Measurements from ENCODE around the gene PDK2.

Gene PDK2

GRCh38 chr17:50094753-50095619 lies at the start of gene PDK2:
Gene PDK2, plus strand, starts transcription at chr17:50095351. Its CDS starts 85 bp downstream, at chr17:50095436.
- DNase-seq = peak; percentile 60 to 99 (median 93)

GRCh38 chr17:50046179-50046578 lies 49.0 kb upstream of the PDK2 start:
- DNase-seq = no peak

GRCh38 chr17:50046667-50047066 lies 48.5 kb upstream of the PDK2 start:
- no peak for DNase-seq

- no peak for DNase-seq
Observed at GRCh38 chr17:50047083-50047482, 48.1 kb upstream of the PDK2 start.

- no peak for DNase-seq
Observed at GRCh38 chr17:50047488-50048126, 47.5 kb upstream of the PDK2 start.

GRCh38 chr17:50048146-50048720 lies 46.9 kb upstream of the PDK2 start:
- no peak for DNase-seq

GRCh38 chr17:50048988-50049387 lies 46.2 kb upstream of the PDK2 start:
- DNase-seq = no peak

GRCh38 chr17:50049636-50050035 lies 45.5 kb upstream of the PDK2 start:
- DNase-seq = peak in 3 of 51 donors; percentile 10 to 12 (median 10)

GRCh38 chr17:50050431-50051032 lies 44.6 kb upstream of the PDK2 start:
- DNase-seq = no peak

- DNase-seq = no peak
Observed at GRCh38 chr17:50051082-50051576, 44.0 kb upstream of the PDK2 start.

- DNase-seq = no peak
Observed at GRCh38 chr17:50051606-50052005, 43.5 kb upstream of the PDK2 start.

GRCh38 chr17:50052241-50052796 lies 42.8 kb upstream of the PDK2 start:
- DNase-seq = no peak

GRCh38 chr17:50052822-50053653 lies 42.1 kb upstream of the PDK2 start:
- DNase-seq = no peak

GRCh38 chr17:50053654-50053960 lies 41.5 kb upstream of the PDK2 start:
- no peak for DNase-seq

- peak in 11 of 51 donors; percentile 9 to 64 (median 19) for DNase-seq
Observed at GRCh38 chr17:50055055-50055425, 40.1 kb upstream of the PDK2 start.

- DNase-seq = peak in 36 of 51 donors; percentile 11 to 87 (median 65)
Observed at GRCh38 chr17:50055426-50056216, 39.5 kb upstream of the PDK2 start, which contains the start of gene ITGA3. Gene ITGA3, plus strand, starts transcription at chr17:50056110. Its CDS starts 330 bp downstream, at chr17:50056440.

GRCh38 chr17:50056217-50056960 lies 38.8 kb upstream of the PDK2 start:
- DNase-seq = peak in 28 of 51 donors; percentile 9 to 53 (median 34)

GRCh38 chr17:50056961-50057330 lies 38.2 kb upstream of the PDK2 start:
- peak in 1 of 51 donors; percentile 28 for DNase-seq

- DNase-seq = no peak
Observed at GRCh38 chr17:50057521-50057991, 37.6 kb upstream of the PDK2 start.

Measured in hypothalamus (tissue), 51 donors.